Uterus (tissue), 2 donors: Measurements from ENCODE around the gene CBX8.

Source experiments
- POLR2A ChIP-seq, 2 donors: fragments of 450-650 bp; IDR thresholded peaks; one replicate each; pipeline ENCODE4 v1.6.1; 2016; ENCODE audit warnings: antibody characterized with exemption in 2 of 2, mild to moderate bottlenecking in 1 of 2, moderate library complexity in 1 of 2
- TF ChIP-seq, protein P1 (sequence below), 4 experiments: fragments of 200-600 bp in 2 of 4; fragments of 450-650 bp in 2 of 4; sonication (generic) in 2 of 4; IDR thresholded peaks; one replicate each; pipeline ENCODE4 v1.5.1; 2016 to 2019; ENCODE audit warnings: antibody characterized with exemption in 4 of 4, mild to moderate bottlenecking in 2 of 4, moderate library complexity in 1 of 4

DNA sequence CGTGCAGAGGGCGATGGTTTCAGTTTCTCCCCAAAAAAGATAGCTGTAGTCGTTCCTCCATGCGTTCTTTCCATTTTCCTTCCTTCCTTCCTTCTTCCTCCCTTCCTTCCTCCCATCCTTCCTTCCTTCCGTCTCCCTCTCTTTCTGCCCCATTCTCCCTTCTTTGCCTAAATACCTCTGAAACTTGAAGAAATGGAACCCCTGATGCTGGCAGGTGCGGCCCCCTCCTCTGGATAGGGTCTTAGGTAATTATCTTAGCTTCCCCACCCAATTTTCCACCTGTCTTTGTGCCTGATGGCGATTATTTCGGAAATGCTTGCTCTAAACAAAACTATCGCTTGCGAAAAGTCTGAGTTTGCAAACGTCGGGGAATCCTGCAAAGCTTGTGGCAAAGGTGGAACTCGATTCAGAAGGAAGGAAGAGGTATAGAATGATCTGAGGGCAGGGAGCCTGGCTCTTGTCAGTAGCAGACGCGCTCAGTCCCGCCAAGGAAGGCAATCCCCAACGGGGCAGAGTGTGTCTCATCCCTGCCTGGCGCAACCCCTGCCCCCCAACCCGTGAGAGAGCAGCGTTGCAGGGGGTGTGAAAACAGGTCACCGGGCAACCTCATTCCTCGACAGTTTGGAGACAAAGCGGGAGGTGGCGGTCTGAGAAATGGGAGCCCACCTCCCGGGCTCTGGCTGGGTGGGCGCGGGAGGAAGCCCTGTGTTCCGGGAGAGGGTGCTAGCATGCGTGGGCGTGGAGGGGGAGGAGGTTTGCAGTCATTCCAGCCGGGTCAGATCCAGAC lies 2.9 kb upstream of the CBX8 start:
- TF ChIP-seq, protein P1, sequence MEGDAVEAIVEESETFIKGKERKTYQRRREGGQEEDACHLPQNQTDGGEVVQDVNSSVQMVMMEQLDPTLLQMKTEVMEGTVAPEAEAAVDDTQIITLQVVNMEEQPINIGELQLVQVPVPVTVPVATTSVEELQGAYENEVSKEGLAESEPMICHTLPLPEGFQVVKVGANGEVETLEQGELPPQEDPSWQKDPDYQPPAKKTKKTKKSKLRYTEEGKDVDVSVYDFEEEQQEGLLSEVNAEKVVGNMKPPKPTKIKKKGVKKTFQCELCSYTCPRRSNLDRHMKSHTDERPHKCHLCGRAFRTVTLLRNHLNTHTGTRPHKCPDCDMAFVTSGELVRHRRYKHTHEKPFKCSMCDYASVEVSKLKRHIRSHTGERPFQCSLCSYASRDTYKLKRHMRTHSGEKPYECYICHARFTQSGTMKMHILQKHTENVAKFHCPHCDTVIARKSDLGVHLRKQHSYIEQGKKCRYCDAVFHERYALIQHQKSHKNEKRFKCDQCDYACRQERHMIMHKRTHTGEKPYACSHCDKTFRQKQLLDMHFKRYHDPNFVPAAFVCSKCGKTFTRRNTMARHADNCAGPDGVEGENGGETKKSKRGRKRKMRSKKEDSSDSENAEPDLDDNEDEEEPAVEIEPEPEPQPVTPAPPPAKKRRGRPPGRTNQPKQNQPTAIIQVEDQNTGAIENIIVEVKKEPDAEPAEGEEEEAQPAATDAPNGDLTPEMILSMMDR (IDR thresholded peaks at IDR 0.05), result no peak
- no peak for TF ChIP-seq POLR2A (IDR thresholded peaks at IDR 0.05)
